OCI-LY1 (cell line): Measurements from ENCODE around the gene REM1.

Source experiments
- EZH2 ChIP-seq: fragments of 200-600 bp; sonication (generic), shearing (Covaris generic); IDR thresholded peaks from 2 replicates; pipeline ENCODE4 v1.8.0; 2017; ENCODE audit warnings: borderline replicate concordance, mixed run types, mild to moderate bottlenecking, antibody characterized with exemption, low read length, moderate library complexity, mixed read lengths
- TF ChIP-seq, protein P1 (sequence below): fragments of 200-600 bp; sonication (generic), shearing (Covaris generic); IDR thresholded peaks from 2 replicates; pipeline ENCODE4 v1.5.1; 2017; ENCODE audit warnings: mild to moderate bottlenecking, antibody characterized with exemption, low read length, moderate library complexity, mixed read lengths

DNA sequence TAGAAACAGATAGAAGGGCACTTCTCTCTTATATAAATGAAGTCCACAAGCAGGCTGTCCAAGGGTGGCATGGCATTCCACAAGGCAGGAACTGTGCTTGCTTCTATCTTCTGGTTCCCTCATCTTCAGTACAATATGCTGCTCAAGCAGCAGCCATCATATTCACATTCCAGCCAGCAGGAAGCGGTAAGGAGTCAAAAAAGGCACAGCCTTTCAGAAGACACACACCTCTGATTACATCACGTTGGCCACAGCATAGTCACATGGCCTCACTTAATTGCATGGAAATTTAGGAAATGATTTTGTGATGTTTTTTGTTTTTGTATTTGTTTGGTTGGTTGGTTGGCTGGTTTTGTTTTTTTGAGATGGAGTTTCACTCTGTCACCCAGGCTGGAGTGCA, 19.0 kb downstream of the REM1 start:
- TF ChIP-seq, protein P1, sequence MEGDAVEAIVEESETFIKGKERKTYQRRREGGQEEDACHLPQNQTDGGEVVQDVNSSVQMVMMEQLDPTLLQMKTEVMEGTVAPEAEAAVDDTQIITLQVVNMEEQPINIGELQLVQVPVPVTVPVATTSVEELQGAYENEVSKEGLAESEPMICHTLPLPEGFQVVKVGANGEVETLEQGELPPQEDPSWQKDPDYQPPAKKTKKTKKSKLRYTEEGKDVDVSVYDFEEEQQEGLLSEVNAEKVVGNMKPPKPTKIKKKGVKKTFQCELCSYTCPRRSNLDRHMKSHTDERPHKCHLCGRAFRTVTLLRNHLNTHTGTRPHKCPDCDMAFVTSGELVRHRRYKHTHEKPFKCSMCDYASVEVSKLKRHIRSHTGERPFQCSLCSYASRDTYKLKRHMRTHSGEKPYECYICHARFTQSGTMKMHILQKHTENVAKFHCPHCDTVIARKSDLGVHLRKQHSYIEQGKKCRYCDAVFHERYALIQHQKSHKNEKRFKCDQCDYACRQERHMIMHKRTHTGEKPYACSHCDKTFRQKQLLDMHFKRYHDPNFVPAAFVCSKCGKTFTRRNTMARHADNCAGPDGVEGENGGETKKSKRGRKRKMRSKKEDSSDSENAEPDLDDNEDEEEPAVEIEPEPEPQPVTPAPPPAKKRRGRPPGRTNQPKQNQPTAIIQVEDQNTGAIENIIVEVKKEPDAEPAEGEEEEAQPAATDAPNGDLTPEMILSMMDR, result no peak; the same call in 1 of the 2 replicates
- no peak for TF ChIP-seq EZH2
